Keratinocyte (primary cell): ENCODE measurements around the gene UVSSA.

Source experiments
- CTCF ChIP-seq, 3 experiments: IDR thresholded peaks in 1 of 3; conservative IDR thresholded peaks in 1 of 3; optimal IDR thresholded peaks in 1 of 3; 2 replicates in 2 of 3; 3 replicates in 1 of 3; pipeline versions ENCODE3 to v1.5.1; 2011; ENCODE audit warnings: low read length in 3 of 3, mild to moderate bottlenecking in 3 of 3, moderate library complexity in 2 of 3, control low read depth in 1 of 3, inconsistent platforms in 1 of 3; ENCODE audit not compliant: insufficient read depth in 2 of 3; ENCODE audit errors: extremely low read depth in 1 of 3
- EZH2 ChIP-seq: IDR thresholded peaks from one replicate; pipeline ENCODE4 v1.6.1; 2012; ENCODE audit warnings: inconsistent platforms, mild to moderate bottlenecking, low read length, moderate library complexity

- TF ChIP-seq CTCF (optimal IDR thresholded peaks at IDR 0.05 in 1 of 3, IDR thresholded peaks at IDR 0.05 in 1 of 3, conservative IDR thresholded peaks at IDR 0.05 in 1 of 3; ENCODE audit: extremely low read depth in 1 of 3, insufficient read depth in 2 of 3, low read length in 3 of 3), result no peak
- no peak for TF ChIP-seq EZH2
Observed at GRCh38 chr4:1409079-1409478, 62.1 kb downstream of the UVSSA start.
